Karpas-422 (cell line): ENCODE results near the gene TRAPPC5. TPM values are rescaled to one million over a fixed set of nuclear protein-coding genes. Genes with fewer than 3 reads are reported as not detected.

Experiments
- DNase-seq: peaks from one replicate; pipeline ENCODE4 v3.0.0-alpha.2; 2015
- H2AFZ ChIP-seq: fragments of 200-600 bp; sonication (generic); 2 replicates; pipeline ENCODE4 v1.6.1; 2014; ENCODE audit warnings: antibody characterized with exemption, low read length, mixed read lengths
- H3K27ac ChIP-seq: fragments of 200-600 bp; sonication (generic); 2 replicates; pipeline ENCODE4 v1.5.1; 2014; ENCODE audit warnings: mild to moderate bottlenecking, low read length, moderate library complexity
- H3K27me3 ChIP-seq: fragments of 200-600 bp; sonication (generic); 2 replicates; pipeline ENCODE4 v1.6.1; 2014; ENCODE audit warnings: low read length, mixed read lengths
- H3K36me3 ChIP-seq: fragments of 200-600 bp; sonication (generic); 2 replicates; pipeline ENCODE4 v1.6.1; 2014; ENCODE audit warnings: low read length, mixed read lengths; ENCODE audit not compliant: insufficient read depth
- H3K4me1 ChIP-seq: fragments of 200-600 bp; sonication (generic); 2 replicates; pipeline ENCODE4 v1.6.1; 2014; ENCODE audit warnings: mild to moderate bottlenecking, low read length, mixed read lengths
- H3K4me2 ChIP-seq: fragments of 200-600 bp; sonication (generic); 2 replicates; pipeline ENCODE4 v1.6.1; 2014; ENCODE audit warnings: low read length, low read depth, mild to moderate bottlenecking; ENCODE audit not compliant: poor library complexity, severe bottlenecking
- H3K4me3 ChIP-seq: fragments of 200-600 bp; sonication (generic); 2 replicates; pipeline ENCODE4 v1.5.1; 2014; ENCODE audit warnings: mild to moderate bottlenecking, antibody characterized with exemption, low read length, mixed read lengths
- H3K79me2 ChIP-seq: fragments of 200-600 bp; sonication (generic); 2 replicates; pipeline ENCODE4 v1.6.1; 2014; ENCODE audit warnings: mild to moderate bottlenecking, low read length, mixed read lengths
- H3K9ac ChIP-seq: fragments of 200-600 bp; sonication (generic); 2 replicates; pipeline ENCODE4 v1.6.0; 2014; ENCODE audit warnings: low read length
- H3K9me2 ChIP-seq: fragments of 200-600 bp; sonication (generic), shearing (Covaris generic); replicated peaks from 2 replicates; pipeline ENCODE4 v1.6.0; 2014; ENCODE audit warnings: mild to moderate bottlenecking, low read length, moderate library complexity; ENCODE audit not compliant: insufficient read depth
- H3K9me3 ChIP-seq: fragments of 300-700, 200-600 bp; sonication (generic); 2 replicates; pipeline ENCODE4 v1.6.1; 2014; ENCODE audit warnings: low read length, mixed read lengths
- H4K20me1 ChIP-seq: fragments of 200-600 bp; sonication (generic); 2 replicates; pipeline ENCODE4 v1.6.1; 2014; ENCODE audit warnings: mild to moderate bottlenecking, antibody characterized with exemption, low read length, low read depth; ENCODE audit not compliant: insufficient read depth
- total RNA-seq: library from RNA; depleted of rRNA; stranded (reverse); fragments of >200 nt; shearing (Covaris generic); gene quantifications from 2 replicates; pipeline ENCODE4 v1.2.3, GENCODE V29; 2014; ENCODE audit warnings: low replicate concordance

The TRAPPC5 gene
- total RNA-seq, 1 experiment from 2014 or later = 52.1 TPM

DNA sequence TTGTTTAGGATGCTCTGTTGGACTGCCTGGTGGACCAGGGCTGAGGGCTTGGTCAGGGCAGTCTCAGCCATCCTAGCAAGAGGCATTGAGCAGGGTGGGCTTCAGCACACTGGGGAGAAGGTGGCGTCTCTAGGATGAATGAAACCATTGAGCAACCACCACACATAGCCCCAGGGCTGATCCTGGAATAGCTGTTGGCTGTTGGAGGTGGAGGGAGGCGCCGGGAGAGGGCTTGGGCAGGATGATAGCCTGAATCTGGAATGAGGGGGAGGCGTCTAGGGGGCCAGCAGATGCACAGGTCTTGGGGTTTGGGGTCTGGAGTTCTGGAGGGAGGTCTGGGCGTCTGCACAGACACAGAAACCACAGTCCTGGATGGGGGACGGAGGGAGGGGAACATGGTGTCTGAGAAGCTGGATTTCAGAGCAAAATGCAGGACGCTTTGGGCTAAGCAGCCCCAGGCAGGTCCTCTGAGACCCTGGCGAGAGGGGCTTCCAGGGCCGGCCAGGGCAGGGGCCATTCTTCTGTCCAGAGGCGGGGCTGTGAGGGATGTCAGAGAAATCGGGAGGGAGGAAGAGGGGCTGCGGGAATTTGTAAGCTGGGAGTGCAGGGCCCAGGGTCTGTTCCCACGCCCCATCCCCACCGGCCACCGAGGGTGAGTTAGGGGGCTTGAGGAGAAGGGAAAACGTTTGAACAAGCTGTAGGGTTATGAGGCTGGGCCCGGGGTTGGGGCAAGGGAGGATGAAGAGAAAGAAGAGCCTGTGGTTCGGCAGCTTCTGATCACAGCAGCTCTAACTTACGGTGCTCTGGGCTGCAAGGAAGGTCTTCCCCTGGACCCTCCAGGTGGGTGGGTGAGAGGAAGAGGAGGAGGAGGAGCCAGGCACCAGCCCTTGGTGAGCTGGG is 5.2 kb downstream of the TRAPPC5 start:
- peaks cover 19% of the 10 kb centered on the region; the same call in 1 of the 2 replicates for H4K20me1 ChIP-seq
- H3K27me3 ChIP-seq = no peaks in the 10 kb centered on the region
- DNase-seq = no peak
- peaks cover 13% of the 10 kb centered on the region for H3K79me2 ChIP-seq
- no peak overlapping the region for H3K9ac ChIP-seq
- 0 out of 2 replicates have a peak, but pooled peaks cover 4% of the 10 kb centered on the region for H3K36me3 ChIP-seq
- H3K4me1 ChIP-seq = peaks cover 9% of the 10 kb centered on the region
- no peak overlapping the region for H3K27ac ChIP-seq
- no peaks in the 10 kb centered on the region for H3K9me2 ChIP-seq
- H3K4me3 ChIP-seq = no peak overlapping the region
- no peaks in the 10 kb centered on the region for H3K9me3 ChIP-seq
- H3K4me2 ChIP-seq = no peak overlapping the region
- no peak overlapping the region for H2AFZ ChIP-seq

DNA sequence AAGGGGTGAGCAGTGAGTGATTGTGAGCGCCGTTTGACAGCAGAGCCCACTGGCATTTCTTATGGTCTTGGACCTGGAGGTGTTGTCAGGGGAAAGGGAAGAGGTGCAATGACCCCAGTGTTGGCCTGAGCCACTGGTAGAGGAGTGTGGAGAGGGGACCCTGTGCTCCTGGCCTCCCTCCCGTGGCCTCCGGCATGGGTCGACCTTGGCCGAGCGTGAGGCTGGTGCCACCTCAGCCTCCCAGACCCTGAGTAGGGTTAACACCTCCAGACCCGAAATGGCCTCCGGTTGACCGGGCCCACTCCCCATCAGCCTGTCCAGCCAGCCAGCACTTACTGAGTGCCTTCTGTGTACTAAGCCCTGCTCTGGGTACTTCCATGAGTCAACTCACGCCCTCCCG is 6.5 kb downstream of the TRAPPC5 start:
- Histone ChIP-seq H3K4me1 (no peaks in the 10 kb centered on the region; the same call in 1 of the 2 replicates), H3K9me2 (no peaks in the 10 kb centered on the region), H3K9me3 (no peaks in the 10 kb centered on the region), H3K36me3 (0 out of 2 replicates have a peak, but pooled peaks cover 4% of the 10 kb centered on the region), H3K79me2 (peaks cover under 1% of the 10 kb centered on the region; the same call in 1 of the 2 replicates), H2AFZ (no peak overlapping the region), H3K9ac (no peak overlapping the region), H4K20me1 (peaks cover 12% of the 10 kb centered on the region; the same call in 1 of the 2 replicates), H3K4me2 (no peak overlapping the region), H3K27ac (no peak overlapping the region), H3K4me3 (no peak overlapping the region), H3K27me3 (no peaks in the 10 kb centered on the region)
- DNase-seq = no peak

GRCh38 chr19:7689165-7689564 is 8.5 kb downstream of the TRAPPC5 start:
- Histone ChIP-seq H3K4me2 (no peak overlapping the region), H3K27ac (no peak overlapping the region), H3K79me2 (no peaks in the 10 kb centered on the region), H2AFZ (no peak overlapping the region), H4K20me1 (peaks cover 6% of the 10 kb centered on the region; the same call in 1 of the 2 replicates), H3K9me3 (no peaks in the 10 kb centered on the region), H3K4me3 (no peak overlapping the region), H3K4me1 (no peaks in the 10 kb centered on the region), H3K36me3 (no peaks in the 10 kb centered on the region), H3K27me3 (no peaks in the 10 kb centered on the region), H3K9me2 (no peaks in the 10 kb centered on the region), H3K9ac (no peak overlapping the region)
- no peak for DNase-seq

- H3K9ac ChIP-seq = no peak overlapping the region
- H3K4me1 ChIP-seq = no peaks in the 10 kb centered on the region
- no peak overlapping the region for H2AFZ ChIP-seq
- DNase-seq = no peak
- H3K36me3 ChIP-seq = no peaks in the 10 kb centered on the region
- H3K4me3 ChIP-seq = no peak overlapping the region
- no peaks in the 10 kb centered on the region for H3K9me3 ChIP-seq
- no peaks in the 10 kb centered on the region for H3K9me2 ChIP-seq
- no peaks in the 10 kb centered on the region for H3K79me2 ChIP-seq
- H4K20me1 ChIP-seq = no peaks in the 10 kb centered on the region; the same call in 1 of the 2 replicates
- no peaks in the 10 kb centered on the region for H3K27me3 ChIP-seq
- H3K27ac ChIP-seq = no peak overlapping the region
- H3K4me2 ChIP-seq = no peak overlapping the region
Measured at GRCh38 chr19:7690779-7691258, 10.2 kb downstream of the TRAPPC5 start.

DNA sequence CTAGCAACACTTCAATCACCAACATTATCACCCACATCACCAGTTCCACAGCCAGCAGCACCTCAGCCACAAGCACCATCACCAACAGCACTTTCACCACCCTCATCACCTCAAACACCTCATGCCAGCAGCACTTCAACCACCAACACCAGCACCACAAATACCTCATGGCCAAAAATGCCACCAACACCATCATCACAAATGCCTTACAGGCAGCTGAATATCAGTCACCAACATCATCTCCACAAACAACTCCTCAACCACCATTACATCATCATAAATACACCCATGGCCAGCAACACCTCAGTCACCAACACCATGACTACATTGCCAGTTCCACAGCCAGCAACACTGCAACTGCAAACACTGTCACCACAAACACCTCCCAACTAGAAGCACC is 10.9 kb downstream of the TRAPPC5 start:
- Histone ChIP-seq H3K9ac (no peak overlapping the region), H3K4me2 (no peak overlapping the region), H3K9me2 (no peaks in the 10 kb centered on the region), H3K27me3 (no peaks in the 10 kb centered on the region), H3K4me1 (no peaks in the 10 kb centered on the region), H3K79me2 (no peaks in the 10 kb centered on the region), H3K4me3 (no peak overlapping the region), H4K20me1 (no peaks in the 10 kb centered on the region), H3K27ac (no peak overlapping the region), H2AFZ (no peak overlapping the region), H3K9me3 (no peaks in the 10 kb centered on the region), H3K36me3 (no peaks in the 10 kb centered on the region)
- DNase-seq = no peak

DNA sequence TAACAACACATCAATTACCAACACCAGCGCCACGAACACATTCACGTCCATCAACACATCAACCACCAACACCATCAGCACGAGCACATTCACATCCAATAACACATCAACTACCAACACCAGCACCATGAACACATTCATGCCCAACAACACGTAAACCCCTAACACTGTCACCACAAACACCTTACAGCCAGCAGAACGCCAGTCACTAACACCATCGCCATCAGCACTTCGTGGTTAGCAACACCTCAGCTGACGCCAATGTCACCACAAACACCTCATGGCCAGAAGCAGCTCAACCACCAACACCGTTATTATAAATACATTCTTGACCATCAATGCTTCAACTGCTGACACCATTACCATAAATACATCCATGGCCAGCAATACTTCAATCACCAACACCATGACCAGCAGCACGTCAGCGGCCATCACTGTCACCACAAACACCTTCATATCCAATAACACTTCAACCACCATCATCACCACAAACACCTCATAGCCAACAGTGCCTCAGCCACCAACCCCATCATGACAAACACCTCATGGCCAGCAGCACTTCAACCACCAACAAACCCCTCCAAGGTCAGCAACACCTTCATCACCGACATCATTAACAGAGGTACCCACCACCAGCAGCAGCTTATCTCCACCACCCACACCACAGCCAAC is 11.9 kb downstream of the TRAPPC5 start:
- no peak overlapping the region for H3K27ac ChIP-seq
- no peaks in the 10 kb centered on the region for H3K9me2 ChIP-seq
- H3K9ac ChIP-seq = no peak overlapping the region
- no peak overlapping the region for H3K4me2 ChIP-seq
- no peaks in the 10 kb centered on the region for H4K20me1 ChIP-seq
- no peaks in the 10 kb centered on the region for H3K79me2 ChIP-seq
- H3K4me3 ChIP-seq = no peak overlapping the region
- H3K27me3 ChIP-seq = no peaks in the 10 kb centered on the region
- DNase-seq = no peak
- H3K36me3 ChIP-seq = no peaks in the 10 kb centered on the region
- H2AFZ ChIP-seq = no peak overlapping the region
- no peaks in the 10 kb centered on the region for H3K4me1 ChIP-seq
- H3K9me3 ChIP-seq = no peaks in the 10 kb centered on the region

DNA sequence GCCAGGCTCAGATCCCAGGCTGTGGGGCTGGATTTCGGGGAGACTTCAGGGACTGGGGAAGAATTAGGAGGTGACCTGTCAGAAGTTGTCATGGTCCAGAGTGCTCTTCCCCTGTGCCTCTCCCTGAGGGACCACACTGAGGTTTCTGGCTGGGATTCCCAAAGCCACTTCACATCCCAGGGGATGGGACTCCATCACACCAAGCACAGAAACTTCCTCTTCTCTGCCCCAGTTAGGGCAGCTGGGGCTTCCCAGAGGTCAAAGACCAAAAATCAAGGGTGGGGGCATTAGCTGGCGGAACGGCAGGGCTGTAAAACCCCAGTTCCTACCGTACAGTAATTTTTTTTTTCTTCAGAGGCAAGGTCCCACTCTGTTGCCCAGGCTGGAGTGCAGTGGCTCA is 13.9 kb downstream of the TRAPPC5 start:
- no peak overlapping the region for H3K9ac ChIP-seq
- H3K27me3 ChIP-seq = no peaks in the 10 kb centered on the region
- H3K4me1 ChIP-seq = no peaks in the 10 kb centered on the region
- H3K4me3 ChIP-seq = no peak overlapping the region
- H3K9me2 ChIP-seq = no peaks in the 10 kb centered on the region
- H3K79me2 ChIP-seq = no peaks in the 10 kb centered on the region
- no peak overlapping the region for H3K4me2 ChIP-seq
- H3K36me3 ChIP-seq = no peaks in the 10 kb centered on the region
- no peak overlapping the region for H3K27ac ChIP-seq
- no peaks in the 10 kb centered on the region for H3K9me3 ChIP-seq
- H4K20me1 ChIP-seq = no peaks in the 10 kb centered on the region
- DNase-seq = no peak
- no peak overlapping the region for H2AFZ ChIP-seq

GRCh38 chr19:7697721-7698287 is 17.2 kb downstream of the TRAPPC5 start:
- no peak overlapping the region for H3K4me2 ChIP-seq
- peaks cover 3% of the 10 kb centered on the region for H3K4me1 ChIP-seq
- H3K27ac ChIP-seq = no peak overlapping the region
- DNase-seq = no peak
- no peaks in the 10 kb centered on the region for H3K9me3 ChIP-seq
- H3K36me3 ChIP-seq = no peaks in the 10 kb centered on the region
- no peaks in the 10 kb centered on the region for H3K9me2 ChIP-seq
- H2AFZ ChIP-seq = no peak overlapping the region
- H4K20me1 ChIP-seq = no peaks in the 10 kb centered on the region
- no peaks in the 10 kb centered on the region for H3K79me2 ChIP-seq
- no peak overlapping the region for H3K9ac ChIP-seq
- H3K27me3 ChIP-seq = no peaks in the 10 kb centered on the region
- no peak overlapping the region for H3K4me3 ChIP-seq
